Dermis microvascular lymphatic vessel endothelial cell (primary cell): ENCODE data around the gene GSN. TPM values are rescaled to one million over a fixed set of nuclear protein-coding genes. Genes with fewer than 3 reads are reported as not detected.
A peak's percentile ranks its signal among the peaks of the same experiment; 100 is the strongest.

Source experiments
- DNase-seq, 2 donors: peaks; one replicate each; pipeline versions ENCODE4 v3.0.0 to v3.0.0-alpha.2; 2010; ENCODE audit warnings: low read depth in 2 of 2
- total RNA-seq: library from RNA; depleted of rRNA; stranded (reverse); fragments of >200 nt; gene quantifications from 2 replicates; pipeline ENCODE4 v1.2.1, GENCODE V29; 2014

GSN gene
- total RNA-seq, 1 donor from 2014 or later: 248 TPM

- no peak for DNase-seq
Observed at GRCh38 chr9:121371495-121372061, 103.6 kb downstream of the GSN start.

GRCh38 chr9:121372239-121373010 lies 104.5 kb downstream of the GSN start:
- DNase-seq: no peak

GRCh38 chr9:121373011-121373729 lies 105.2 kb downstream of the GSN start:
- no peak for DNase-seq

GRCh38 chr9:121376214-121376830 lies 108.4 kb downstream of the GSN start:
- DNase-seq: peak; percentile 42 to 45

- no peak for DNase-seq
Observed at GRCh38 chr9:121380846-121381245, 112.9 kb downstream of the GSN start.

Other genes starting within 250 kb of the GSN start
- gene C5, start 217.9 kb upstream of the GSN start, total RNA-seq: 1.5 and 1.6 TPM in 2 replicates
- gene CNTRL, start 193.2 kb upstream of the GSN start, total RNA-seq: 6.2 and 8.1 TPM in 2 replicates
- gene RAB14, start 66.3 kb upstream of the GSN start, total RNA-seq: 26.2 and 33.8 TPM in 2 replicates
- gene STOM, start 102.1 kb downstream of the GSN start, total RNA-seq: 225 and 320 TPM in 2 replicates
- gene GGTA1, start 231.7 kb downstream of the GSN start, total RNA-seq: 4.9 and 13.4 TPM in 2 replicates